Activated naive CD8-positive, alpha-beta T cell treated with anti-CD3 and anti-CD28 coated beads, Interleukin-2, amount 50 U/mL, for 24 hours (primary cell): ENCODE results near the gene MAD1L1.

Experiments used
- ATAC-seq: fragments of 150-1000 bp; cut with Tn5 transposase; one replicate; pipeline ENCODE4 v1.10.0; 2021
- DNase-seq: peaks from one replicate; pipeline ENCODE4 v3.0.0; 2021
- H3K27ac Mint-ChIP-seq: one replicate; pipeline ENCODE4 v1.8.0; 2021; ENCODE audit warnings: mild to moderate bottlenecking, mixed read lengths
- H3K27me3 Mint-ChIP-seq: one replicate; pipeline ENCODE4 v1.8.0; 2021; ENCODE audit warnings: mixed read lengths
- H3K36me3 Mint-ChIP-seq: one replicate; pipeline ENCODE4 v1.8.0; 2021; ENCODE audit warnings: low read depth, mixed read lengths
- H3K4me1 Mint-ChIP-seq: one replicate; pipeline ENCODE4 v1.8.0; 2021; ENCODE audit warnings: mixed read lengths
- H3K4me3 Mint-ChIP-seq: one replicate; pipeline ENCODE4 v1.8.0; 2021; ENCODE audit warnings: mild to moderate bottlenecking, moderate library complexity, mixed read lengths
- H3K9me3 Mint-ChIP-seq: one replicate; pipeline ENCODE4 v1.8.0; 2021; ENCODE audit warnings: mixed read lengths

MAD1L1 gene

DNA sequence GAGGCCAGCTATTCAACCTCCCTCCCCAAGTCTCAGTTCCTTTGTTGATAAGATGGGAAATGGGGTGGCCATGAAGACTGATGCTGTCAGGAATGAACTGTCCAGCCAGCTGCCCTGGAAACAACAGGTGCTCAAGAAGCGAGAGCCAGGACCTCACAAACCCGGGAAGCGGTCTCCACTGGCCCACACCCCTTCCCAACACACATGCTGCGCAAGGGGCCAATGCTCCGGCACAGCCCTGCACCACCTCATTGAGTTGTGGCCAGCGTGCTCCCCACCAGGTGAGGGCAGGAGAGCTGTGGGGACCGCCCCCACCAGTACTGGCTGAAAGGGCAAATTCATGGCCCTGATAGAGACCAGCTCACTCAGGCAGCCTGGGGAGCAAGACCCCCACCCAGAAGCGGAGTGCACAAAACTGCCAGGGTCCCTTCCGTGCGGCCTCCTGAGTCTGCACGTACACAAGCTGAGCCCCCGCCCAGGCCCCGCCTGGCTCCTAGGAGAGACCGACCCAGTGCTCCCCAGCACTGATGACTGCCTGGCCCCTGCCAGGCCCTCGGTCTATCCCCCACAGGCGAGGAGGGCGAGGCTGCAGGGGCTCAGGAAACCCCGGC lies 216.6 kb downstream of the MAD1L1 start:
- Mint-ChIP-seq H3K9me3 (no peaks in the 10 kb centered on the region), H3K4me1 (peaks cover 22% of the 10 kb centered on the region), H3K36me3 (peaks cover 4% of the 10 kb centered on the region), H3K27ac (no peak overlapping the region), H3K4me3 (no peak overlapping the region), H3K27me3 (no peaks in the 10 kb centered on the region)
- ATAC-seq (no peak), DNase-seq (no peak)

GRCh38 chr7:2015251-2015871 lies 217.4 kb downstream of the MAD1L1 start:
- Mint-ChIP-seq H3K27me3 (no peaks in the 10 kb centered on the region), H3K4me1 (peaks cover 15% of the 10 kb centered on the region), H3K27ac (no peak overlapping the region), H3K9me3 (no peaks in the 10 kb centered on the region), H3K4me3 (no peak overlapping the region), H3K36me3 (peaks cover 4% of the 10 kb centered on the region)
- DNase-seq (no peak), ATAC-seq (no peak)

- Mint-ChIP-seq H3K4me1 (peaks cover 8% of the 10 kb centered on the region), H3K27ac (no peak overlapping the region), H3K9me3 (no peaks in the 10 kb centered on the region), H3K27me3 (no peaks in the 10 kb centered on the region), H3K4me3 (no peak overlapping the region), H3K36me3 (peaks cover 4% of the 10 kb centered on the region)
- DNase-seq (no peak), ATAC-seq (no peak)
Measured at GRCh38 chr7:2014391-2015241, 218.1 kb downstream of the MAD1L1 start.

DNA sequence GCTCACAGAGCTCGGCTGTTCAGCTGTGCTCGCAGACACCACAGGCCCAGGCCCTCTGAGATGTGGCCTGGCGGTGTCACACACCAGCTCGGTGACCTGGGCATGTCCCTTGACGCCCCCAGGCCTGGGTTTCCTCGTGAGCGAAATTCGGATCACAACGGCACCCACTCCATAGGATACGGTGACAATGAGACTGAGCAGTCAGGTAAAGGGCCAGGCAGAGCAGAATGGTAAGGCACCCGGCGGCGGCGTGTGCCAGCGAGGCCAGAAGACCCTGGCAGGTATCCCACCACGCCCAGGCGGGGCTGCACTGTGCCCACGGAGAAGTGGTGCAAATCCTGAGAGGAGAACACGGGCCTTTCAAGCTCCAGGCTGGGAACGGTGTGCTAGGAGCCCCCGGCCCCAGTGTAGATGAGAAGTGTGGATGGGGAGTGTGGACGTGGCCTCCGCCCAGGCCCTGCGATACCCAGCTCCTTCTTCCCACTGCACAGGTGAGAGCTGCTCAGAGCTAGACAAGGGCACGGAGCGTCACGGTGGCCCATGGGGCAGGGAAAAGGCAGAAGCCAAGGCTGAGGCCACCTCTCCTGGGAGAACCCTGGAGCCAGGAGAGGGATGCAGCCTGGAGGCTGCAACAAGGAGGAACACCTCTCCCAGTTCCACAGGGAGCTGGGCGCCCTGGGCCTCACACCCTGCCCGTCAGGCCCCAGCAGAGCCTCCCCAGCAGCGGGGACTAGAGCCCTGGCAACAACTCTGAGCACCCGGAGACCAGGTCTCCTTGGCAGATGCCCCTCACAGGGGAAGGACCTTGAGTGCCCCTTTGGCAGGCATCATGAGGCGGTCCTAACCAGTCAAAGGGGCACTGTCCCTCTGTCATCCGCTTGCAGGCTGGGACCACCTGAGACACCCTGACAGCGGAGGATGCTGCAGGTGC lies 219.1 kb downstream of the MAD1L1 start:
- no peak for ATAC-seq
- H3K36me3 Mint-ChIP-seq = peaks cover 4% of the 10 kb centered on the region
- H3K4me3 Mint-ChIP-seq = no peak overlapping the region
- no peaks in the 10 kb centered on the region for H3K27me3 Mint-ChIP-seq
- no peaks in the 10 kb centered on the region for H3K9me3 Mint-ChIP-seq
- no peak overlapping the region for H3K27ac Mint-ChIP-seq
- DNase-seq = no peak
- no peaks in the 10 kb centered on the region for H3K4me1 Mint-ChIP-seq

DNA sequence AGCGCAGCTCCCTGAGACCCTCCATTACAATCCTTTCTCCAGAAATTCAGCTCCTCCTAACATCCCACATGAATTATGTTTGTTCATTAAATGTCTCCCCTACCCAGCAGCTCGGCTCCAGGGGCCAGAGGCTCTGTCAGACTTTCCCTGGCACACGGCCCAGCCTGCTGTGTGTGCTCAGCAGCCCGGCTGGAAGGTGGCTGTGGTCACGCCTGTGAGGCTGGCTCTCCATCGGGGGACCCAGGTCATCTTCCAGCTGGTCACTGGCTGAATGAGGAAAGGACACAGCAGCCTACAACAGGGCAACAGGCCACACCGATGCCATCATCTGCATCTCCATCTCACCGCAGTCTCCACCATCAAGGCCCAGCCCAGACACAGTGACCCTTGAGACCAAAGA lies 219.8 kb downstream of the MAD1L1 start:
- Mint-ChIP-seq H3K27me3 (no peaks in the 10 kb centered on the region), H3K36me3 (peaks cover 4% of the 10 kb centered on the region), H3K27ac (no peak overlapping the region), H3K9me3 (no peaks in the 10 kb centered on the region), H3K4me3 (no peak overlapping the region), H3K4me1 (no peaks in the 10 kb centered on the region)
- no peak for DNase-seq
- ATAC-seq = no peak

DNA sequence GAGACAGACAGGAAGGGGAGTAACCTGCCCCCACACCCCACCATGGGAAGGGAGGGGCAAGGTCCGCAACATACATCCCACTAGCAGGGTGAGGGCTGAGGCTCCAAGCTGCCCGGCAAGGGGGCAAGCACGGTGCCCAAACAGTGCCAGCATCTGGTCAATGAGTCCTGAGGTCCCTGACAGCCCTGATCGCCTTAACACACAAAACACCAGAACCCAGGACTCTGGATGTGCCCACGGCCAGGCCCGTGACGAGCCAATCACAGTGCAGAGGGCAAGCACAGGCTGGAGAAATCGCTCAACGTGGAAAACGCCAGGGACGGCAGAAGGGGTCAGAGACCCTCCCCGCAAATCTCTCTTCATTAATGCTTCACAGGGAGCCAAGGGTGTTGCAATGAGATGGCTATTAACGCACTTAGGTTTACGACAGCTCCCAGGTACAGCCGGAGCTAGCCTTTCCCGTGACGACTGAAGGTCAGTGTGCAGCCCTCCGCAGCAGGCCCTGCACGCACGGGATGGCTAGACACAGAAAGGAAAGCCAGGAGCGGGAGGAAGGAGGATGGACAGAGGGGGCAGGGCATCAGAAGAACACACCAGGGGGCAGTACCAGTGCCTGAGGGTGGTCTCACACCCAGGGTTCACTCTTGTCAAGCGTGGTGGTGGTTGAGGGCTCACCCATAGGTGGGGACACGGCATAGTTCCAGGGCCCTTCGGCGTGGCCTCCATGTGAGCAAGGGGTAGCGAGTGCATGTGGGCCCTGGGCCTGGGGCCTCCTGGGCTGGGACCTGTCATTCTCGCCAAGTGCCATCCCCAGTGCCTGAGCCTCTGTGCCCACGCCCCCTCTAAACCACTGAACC lies 220.5 kb downstream of the MAD1L1 start:
- H3K4me1 Mint-ChIP-seq = no peaks in the 10 kb centered on the region
- ATAC-seq (peak; percentile 13), DNase-seq (no peak)
- H3K9me3 Mint-ChIP-seq = no peaks in the 10 kb centered on the region
- H3K27ac Mint-ChIP-seq = no peak overlapping the region
- H3K4me3 Mint-ChIP-seq = no peak overlapping the region
- peaks cover 4% of the 10 kb centered on the region for H3K36me3 Mint-ChIP-seq
- H3K27me3 Mint-ChIP-seq = no peaks in the 10 kb centered on the region

DNA sequence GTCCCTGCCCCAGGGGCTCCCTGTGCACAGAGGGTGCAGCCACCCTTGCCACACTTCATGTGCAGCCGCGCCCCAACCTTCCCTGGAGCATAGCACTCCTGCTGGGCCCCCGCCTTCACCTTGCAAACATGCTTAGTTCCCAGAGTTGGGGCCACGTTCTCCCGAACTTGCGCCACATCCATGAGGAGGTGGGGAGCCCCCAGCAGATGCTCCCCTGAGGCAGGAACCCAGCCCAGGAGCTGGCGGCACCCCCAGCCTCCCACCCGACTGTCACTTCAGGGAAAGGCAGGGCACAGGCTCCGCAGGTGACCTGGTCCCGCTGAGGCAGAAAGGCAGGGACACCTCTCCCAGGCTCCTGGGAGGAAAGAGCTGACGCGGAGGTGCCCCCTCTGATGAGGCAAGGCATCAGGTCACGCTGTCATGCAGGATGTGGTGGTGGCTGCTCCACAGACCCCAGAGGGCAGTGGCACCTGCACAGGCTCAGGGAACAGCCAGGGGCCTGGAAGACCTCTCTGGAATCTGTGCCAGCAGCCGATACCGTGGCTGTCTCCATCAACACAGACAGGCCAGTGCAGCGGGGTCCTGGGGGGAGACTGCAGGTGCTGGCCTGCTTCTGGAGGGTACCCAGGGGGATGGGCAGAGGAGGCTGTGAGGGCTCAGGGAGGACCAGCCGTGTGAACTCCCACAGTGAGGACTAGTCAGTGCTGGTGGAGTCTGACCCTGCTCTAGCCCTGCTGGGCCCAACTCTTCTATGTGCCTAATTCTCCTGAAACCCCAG lies 221.3 kb downstream of the MAD1L1 start:
- Mint-ChIP-seq H3K4me1 (no peaks in the 10 kb centered on the region), H3K27ac (no peak overlapping the region), H3K27me3 (no peaks in the 10 kb centered on the region), H3K4me3 (no peak overlapping the region), H3K9me3 (no peaks in the 10 kb centered on the region), H3K36me3 (peaks cover 4% of the 10 kb centered on the region)
- DNase-seq (no peak), ATAC-seq (peak; percentile 15)

- no peak for DNase-seq
Measured at GRCh38 chr7:2010551-2011265, 222.0 kb downstream of the MAD1L1 start.

GRCh38 chr7:2010101-2010500 lies 222.6 kb downstream of the MAD1L1 start:
- Mint-ChIP-seq H3K27me3 (no peaks in the 10 kb centered on the region), H3K4me3 (no peak overlapping the region), H3K27ac (no peak overlapping the region), H3K9me3 (no peaks in the 10 kb centered on the region), H3K36me3 (peaks cover 4% of the 10 kb centered on the region), H3K4me1 (peaks cover 11% of the 10 kb centered on the region)
- ATAC-seq = no peak
- DNase-seq = no peak

More at GRCh38 chr7:2010551-2011265, 222.0 kb downstream of the MAD1L1 start:
- Mint-ChIP-seq H3K4me3 (no peak overlapping the region), H3K27me3 (no peaks in the 10 kb centered on the region), H3K27ac (no peak overlapping the region), H3K36me3 (peaks cover 4% of the 10 kb centered on the region), H3K4me1 (peaks cover 6% of the 10 kb centered on the region), H3K9me3 (no peaks in the 10 kb centered on the region)
- no peak for ATAC-seq

GRCh38 chr7:2009541-2010001 lies 223.2 kb downstream of the MAD1L1 start:
- H3K27ac Mint-ChIP-seq = no peak overlapping the region
- no peaks in the 10 kb centered on the region for H3K27me3 Mint-ChIP-seq
- ATAC-seq (no peak), DNase-seq (no peak)
- no peak overlapping the region for H3K4me3 Mint-ChIP-seq
- H3K4me1 Mint-ChIP-seq = peaks cover 12% of the 10 kb centered on the region
- peaks cover 4% of the 10 kb centered on the region for H3K36me3 Mint-ChIP-seq
- no peaks in the 10 kb centered on the region for H3K9me3 Mint-ChIP-seq

GRCh38 chr7:2008936-2009540 lies 223.7 kb downstream of the MAD1L1 start:
- Mint-ChIP-seq H3K4me3 (no peak overlapping the region), H3K4me1 (peaks cover 12% of the 10 kb centered on the region), H3K9me3 (no peaks in the 10 kb centered on the region), H3K27me3 (no peaks in the 10 kb centered on the region), H3K27ac (no peak overlapping the region), H3K36me3 (peaks cover 4% of the 10 kb centered on the region)
- DNase-seq (no peak), ATAC-seq (no peak)
